Measurements from ENCODE around the gene MSH2. TPM values are rescaled to one million over a fixed set of nuclear protein-coding genes. Genes with fewer than 3 reads are reported as not detected.
A peak's percentile ranks its signal among the peaks of the same experiment; 100 is the strongest.
"Not testable (repeated sequence)": the region's sequence is repeated elsewhere in the genome, so short reads cannot be mapped to it uniquely, and the experiment has no call there.

Gene MSH2
- total RNA-seq, 4 donors from 2014 or later = 8.2 to 15.3 (median 14.2) TPM

GRCh38 chr2:47359375-47359868 is 43.5 kb upstream of the MSH2 start:
- no peak for TF ChIP-seq POLR2A (IDR thresholded peaks at IDR 0.05)
- TF ChIP-seq, protein P1, sequence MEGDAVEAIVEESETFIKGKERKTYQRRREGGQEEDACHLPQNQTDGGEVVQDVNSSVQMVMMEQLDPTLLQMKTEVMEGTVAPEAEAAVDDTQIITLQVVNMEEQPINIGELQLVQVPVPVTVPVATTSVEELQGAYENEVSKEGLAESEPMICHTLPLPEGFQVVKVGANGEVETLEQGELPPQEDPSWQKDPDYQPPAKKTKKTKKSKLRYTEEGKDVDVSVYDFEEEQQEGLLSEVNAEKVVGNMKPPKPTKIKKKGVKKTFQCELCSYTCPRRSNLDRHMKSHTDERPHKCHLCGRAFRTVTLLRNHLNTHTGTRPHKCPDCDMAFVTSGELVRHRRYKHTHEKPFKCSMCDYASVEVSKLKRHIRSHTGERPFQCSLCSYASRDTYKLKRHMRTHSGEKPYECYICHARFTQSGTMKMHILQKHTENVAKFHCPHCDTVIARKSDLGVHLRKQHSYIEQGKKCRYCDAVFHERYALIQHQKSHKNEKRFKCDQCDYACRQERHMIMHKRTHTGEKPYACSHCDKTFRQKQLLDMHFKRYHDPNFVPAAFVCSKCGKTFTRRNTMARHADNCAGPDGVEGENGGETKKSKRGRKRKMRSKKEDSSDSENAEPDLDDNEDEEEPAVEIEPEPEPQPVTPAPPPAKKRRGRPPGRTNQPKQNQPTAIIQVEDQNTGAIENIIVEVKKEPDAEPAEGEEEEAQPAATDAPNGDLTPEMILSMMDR (IDR thresholded peaks at IDR 0.05) = no peak
- no peak for TF ChIP-seq EP300 (IDR thresholded peaks at IDR 0.05)
- H3K27me3 ChIP-seq = no peaks in the 10 kb centered on the region
- DNase-seq (ENCODE audit: low spot score in 2 of 2) = no peak
- 86 to 87% methylated on average over 10 of the region's 10 CpGs for WGBS, 2 donors
- H3K27ac ChIP-seq = peak overlapping the region in 1 of 4 donors; percentile 34
- no peaks in the 10 kb centered on the region for H3K36me3 ChIP-seq
- no peak overlapping the region for H3K4me3 ChIP-seq
- no peaks in the 10 kb centered on the region for H3K4me1 ChIP-seq
- H3K9me3 ChIP-seq = no peaks in the 10 kb centered on the region

DNA sequence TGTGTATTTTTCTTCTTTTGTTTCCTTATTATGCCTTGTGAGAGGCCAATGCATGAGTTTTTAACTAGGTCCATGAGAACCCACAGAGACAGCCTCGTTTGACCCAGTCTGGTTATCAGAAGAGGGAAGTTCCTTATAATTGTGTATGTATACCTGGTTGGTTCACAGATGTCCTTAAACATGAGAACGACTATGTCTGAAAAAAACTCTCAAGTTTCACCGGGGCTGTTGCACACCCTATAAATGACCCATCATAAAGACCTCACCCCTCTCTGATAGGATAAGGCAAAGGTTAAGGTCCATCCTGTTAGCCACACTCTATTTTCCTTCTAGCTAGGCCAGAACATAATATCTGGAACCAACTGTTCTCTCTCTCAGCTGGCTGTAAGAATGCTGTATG is 42.7 kb upstream of the MSH2 start:
- H3K9me3 ChIP-seq = no peaks in the 10 kb centered on the region
- H3K27me3 ChIP-seq = no peaks in the 10 kb centered on the region
- no peaks in the 10 kb centered on the region for H3K36me3 ChIP-seq
- no peak for DNase-seq (ENCODE audit: low spot score in 2 of 2)
- 56 to 61% methylated on average over 3 of the region's 3 CpGs for WGBS, 2 donors
- no peaks in the 10 kb centered on the region for H3K4me1 ChIP-seq
- peak overlapping the region in 1 of 4 donors; percentile 45 for H3K27ac ChIP-seq
- TF ChIP-seq EP300 (IDR thresholded peaks at IDR 0.05) = no peak
- no peak for TF ChIP-seq POLR2A (IDR thresholded peaks at IDR 0.05)
- TF ChIP-seq, protein P1 (IDR thresholded peaks at IDR 0.05) = no peak
- no peak overlapping the region for H3K4me3 ChIP-seq

GRCh38 chr2:47360927-47361326 is 42.0 kb upstream of the MSH2 start:
- 88 to 91% methylated on average over 3 of the region's 3 CpGs for WGBS, 2 donors
- no peak for DNase-seq (ENCODE audit: low spot score in 2 of 2)
- no peaks in the 10 kb centered on the region for H3K4me1 ChIP-seq

GRCh38 chr2:47361505-47362229 is 41.3 kb upstream of the MSH2 start:
- not testable (repeated sequence) for DNase-seq (ENCODE audit: low spot score in 2 of 2); H3K36me3 ChIP-seq; H3K9me3 ChIP-seq; H3K27me3 ChIP-seq; H3K4me1 ChIP-seq; H3K4me3 ChIP-seq
- H3K27ac ChIP-seq = peak overlapping the region in 1 of 4 donors; percentile 6
- WGBS, 2 donors = 88 to 93% methylated on average over 10 of the region's 10 CpGs

More at GRCh38 chr2:47360927-47361326, 42.0 kb upstream of the MSH2 start:
- peak overlapping the region in 1 of 4 donors; percentile 6 for H3K27ac ChIP-seq
- no peaks in the 10 kb centered on the region for H3K9me3 ChIP-seq
- no peak overlapping the region for H3K4me3 ChIP-seq
- no peaks in the 10 kb centered on the region for H3K27me3 ChIP-seq
- no peak for TF ChIP-seq POLR2A (IDR thresholded peaks at IDR 0.05)
- TF ChIP-seq EP300 (IDR thresholded peaks at IDR 0.05) = no peak
- TF ChIP-seq, protein P1 (IDR thresholded peaks at IDR 0.05) = no peak
- H3K36me3 ChIP-seq = no peaks in the 10 kb centered on the region

DNA sequence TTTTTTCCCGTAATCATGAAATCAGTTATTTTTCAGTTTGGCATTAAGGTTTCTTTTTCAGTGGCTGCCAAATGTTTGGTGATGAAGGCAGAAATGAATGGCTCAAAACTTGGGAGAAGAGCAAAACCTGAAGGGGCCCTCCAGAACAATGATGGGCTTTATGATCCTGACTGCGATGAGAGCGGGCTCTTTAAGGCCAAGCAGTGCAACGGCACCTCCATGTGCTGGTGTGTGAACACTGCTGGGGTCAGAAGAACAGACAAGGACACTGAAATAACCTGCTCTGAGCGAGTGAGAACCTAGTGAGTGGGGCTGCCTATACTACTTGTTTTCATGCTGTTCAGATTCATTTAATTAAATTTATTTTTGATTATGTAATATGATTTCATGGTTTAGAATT is 29.2 kb upstream of the MSH2 start:
- Histone ChIP-seq H3K27ac (no peak overlapping the region), H3K27me3 (peaks cover 0 to 21% of the 10 kb centered on the region in 2 donors), H3K4me3 (no peak overlapping the region), H3K9me3 (no peaks in the 10 kb centered on the region), H3K4me1 (peaks cover 0 to 13% (median 8%) of the 10 kb centered on the region in 4 donors), H3K36me3 (no peaks in the 10 kb centered on the region)
- no peak for DNase-seq (ENCODE audit: low spot score in 2 of 2)
- TF ChIP-seq POLR2A (IDR thresholded peaks at IDR 0.05) = no peak
- TF ChIP-seq EP300 (IDR thresholded peaks at IDR 0.05) = no peak
- TF ChIP-seq, protein P1 (IDR thresholded peaks at IDR 0.05) = no peak
- WGBS, 2 donors = 30 to 33% methylated on average over 5 of the region's 5 CpGs

Data from tibial nerve (tissue), 4 donors.